Mesothelial cell of epicardium (in vitro differentiated cells): ENCODE measurements around the gene P2RY6. TPM values are rescaled to one million over a fixed set of nuclear protein-coding genes. Genes with fewer than 3 reads are reported as not detected.

ENCODE experiments used
- DNase-seq, 2 experiments: peaks; one replicate each; pipeline ENCODE4 v3.0.0; 2021; ENCODE audit warnings: low spot score in 2 of 2; ENCODE audit not compliant: unreplicated experiment in 2 of 2
- H3K27ac Mint-ChIP-seq: 2 replicates; pipeline ENCODE4 v1.8.0; 2021; ENCODE audit warnings: mixed read lengths
- H3K27me3 Mint-ChIP-seq: 2 replicates; pipeline ENCODE4 v1.8.0; 2021; ENCODE audit warnings: low read depth, mixed read lengths
- H3K36me3 Mint-ChIP-seq: 2 replicates; pipeline ENCODE4 v1.8.0; 2021; ENCODE audit warnings: mixed read lengths
- H3K4me1 Mint-ChIP-seq: 2 replicates; pipeline ENCODE4 v1.8.0; 2021; ENCODE audit warnings: mixed read lengths
- H3K4me3 Mint-ChIP-seq: 2 replicates; pipeline ENCODE4 v1.8.0; 2021; ENCODE audit warnings: mild to moderate bottlenecking, moderate library complexity, mixed read lengths
- H3K9me3 Mint-ChIP-seq: 2 replicates; pipeline ENCODE4 v1.8.0; 2021; ENCODE audit warnings: mixed read lengths
- CTCF ChIP-seq: fragments of 200-600 bp; sonication (generic); IDR thresholded peaks from one replicate; pipeline ENCODE4 v1.5.0; 2021; ENCODE audit warnings: antibody characterized with exemption; ENCODE audit not compliant: unreplicated experiment
- total RNA-seq: library from RNA; stranded (reverse); gene quantifications from 3 replicates; pipeline ENCODE4 v1.2.1, GENCODE V29; 2021

Gene P2RY6
- total RNA-seq, 1 donor from 2014 or later = 0.45 TPM

GRCh38 chr11:73325036-73325981 lies 53.2 kb downstream of the P2RY6 start:
- DNase-seq = no peak
- peaks cover 76% of the 10 kb centered on the region for H3K4me1 Mint-ChIP-seq
- H3K9me3 Mint-ChIP-seq = no peaks in the 10 kb centered on the region
- H3K27me3 Mint-ChIP-seq = no peaks in the 10 kb centered on the region
- no peak overlapping the region for H3K4me3 Mint-ChIP-seq
- H3K27ac Mint-ChIP-seq = peak overlapping the region; percentile 85
- no peak for TF ChIP-seq CTCF
- H3K36me3 Mint-ChIP-seq = peaks cover 1% of the 10 kb centered on the region

DNA sequence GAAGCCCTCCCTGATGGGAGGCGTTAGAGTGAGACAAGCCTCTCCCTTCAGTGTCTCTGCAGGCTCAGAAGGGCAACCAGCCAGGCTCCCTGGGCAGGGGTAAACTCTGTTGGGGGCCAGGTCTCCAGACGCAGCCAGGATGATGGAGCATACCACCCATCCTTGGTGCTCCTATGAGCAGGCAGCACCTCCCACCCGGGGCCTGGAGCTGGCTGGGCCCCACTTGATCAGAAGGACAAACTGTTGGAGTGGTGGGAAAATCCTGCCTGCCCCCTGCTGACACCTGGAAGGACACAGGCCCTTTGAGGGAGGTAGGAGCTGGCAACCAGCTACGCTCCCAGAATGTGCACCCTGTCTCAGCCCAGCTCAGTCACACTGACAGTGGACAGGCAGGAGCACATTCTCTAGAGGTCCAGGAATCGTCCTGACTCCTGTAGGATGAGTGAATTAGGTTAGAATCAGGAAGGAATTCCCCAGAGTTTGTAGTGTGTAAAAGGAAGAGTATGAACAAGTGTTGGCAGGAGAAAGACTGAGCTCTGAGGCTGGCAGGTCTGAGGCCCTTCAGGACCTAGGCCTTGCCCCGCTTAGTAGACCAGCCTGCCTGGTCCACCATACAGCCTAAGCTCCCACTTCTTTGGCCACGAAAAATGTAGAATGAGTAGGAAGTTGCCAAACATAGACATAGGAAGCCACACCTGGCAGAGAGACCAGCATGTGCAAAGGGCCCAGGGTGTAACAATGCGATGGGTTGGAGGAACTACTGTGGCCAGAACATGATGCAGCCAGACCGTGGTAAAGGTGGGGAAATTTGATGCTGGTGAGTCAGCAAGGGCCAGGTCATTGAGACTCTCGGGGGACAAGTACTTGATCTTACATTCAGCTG lies 55.0 kb downstream of the P2RY6 start:
- no peak for DNase-seq
- H3K27ac Mint-ChIP-seq = peak overlapping the region; percentile 66
- peaks cover 1% of the 10 kb centered on the region for H3K36me3 Mint-ChIP-seq
- no peak for TF ChIP-seq CTCF
- H3K4me3 Mint-ChIP-seq = no peak overlapping the region
- peaks cover 79% of the 10 kb centered on the region for H3K4me1 Mint-ChIP-seq
- no peaks in the 10 kb centered on the region for H3K27me3 Mint-ChIP-seq
- no peaks in the 10 kb centered on the region for H3K9me3 Mint-ChIP-seq

DNA sequence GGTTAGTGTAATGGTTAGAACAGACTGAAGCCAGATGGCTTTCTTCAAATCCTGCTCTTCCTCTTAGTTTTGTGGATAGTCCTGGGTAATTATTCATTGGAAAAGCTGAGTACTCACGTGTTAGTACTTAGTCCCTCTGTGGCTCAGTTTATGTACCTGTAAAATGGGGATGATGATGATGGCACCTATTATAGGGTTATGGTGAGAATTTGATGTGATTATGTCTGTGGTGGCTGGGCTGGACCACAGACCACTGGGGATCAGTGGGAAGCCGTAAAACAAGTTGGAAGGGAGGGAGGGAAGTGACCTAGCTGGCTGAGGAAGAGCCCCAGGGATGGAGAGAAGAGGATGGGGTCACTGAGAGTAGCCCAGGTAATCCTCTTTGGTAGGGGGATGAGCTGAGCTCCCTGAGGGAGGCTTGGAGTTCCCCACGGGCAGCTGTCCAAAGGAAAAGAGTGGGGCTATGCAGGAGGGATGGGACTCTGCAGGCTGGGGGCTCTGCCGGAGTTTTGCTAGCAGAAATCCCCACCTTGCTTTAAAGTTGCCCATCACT lies 55.8 kb downstream of the P2RY6 start:
- Mint-ChIP-seq H3K9me3 (no peaks in the 10 kb centered on the region), H3K27me3 (no peaks in the 10 kb centered on the region), H3K4me3 (no peak overlapping the region), H3K36me3 (peaks cover 1% of the 10 kb centered on the region), H3K27ac (peak overlapping the region; percentile 66), H3K4me1 (peaks cover 79% of the 10 kb centered on the region)
- no peak for DNase-seq
- no peak for TF ChIP-seq CTCF

- H3K36me3 Mint-ChIP-seq = peaks cover 1% of the 10 kb centered on the region
- peaks cover 78% of the 10 kb centered on the region for H3K4me1 Mint-ChIP-seq
- H3K27me3 Mint-ChIP-seq = no peaks in the 10 kb centered on the region
- no peak overlapping the region for H3K4me3 Mint-ChIP-seq
- H3K27ac Mint-ChIP-seq = peak overlapping the region; percentile 91
- no peak for DNase-seq
- H3K9me3 Mint-ChIP-seq = no peaks in the 10 kb centered on the region
- no peak for TF ChIP-seq CTCF
Measured at GRCh38 chr11:73330569-73331093, 58.5 kb downstream of the P2RY6 start.

GRCh38 chr11:73331138-73331916 lies 59.2 kb downstream of the P2RY6 start:
- TF ChIP-seq CTCF = no peak
- Mint-ChIP-seq H3K4me3 (no peak overlapping the region), H3K27me3 (no peaks in the 10 kb centered on the region), H3K36me3 (peaks cover 1% of the 10 kb centered on the region), H3K27ac (peak overlapping the region; percentile 91), H3K9me3 (no peaks in the 10 kb centered on the region), H3K4me1 (peaks cover 77% of the 10 kb centered on the region)
- DNase-seq = no peak
